ENCODE results near the gene DUSP2.

DUSP2 gene, protein sequence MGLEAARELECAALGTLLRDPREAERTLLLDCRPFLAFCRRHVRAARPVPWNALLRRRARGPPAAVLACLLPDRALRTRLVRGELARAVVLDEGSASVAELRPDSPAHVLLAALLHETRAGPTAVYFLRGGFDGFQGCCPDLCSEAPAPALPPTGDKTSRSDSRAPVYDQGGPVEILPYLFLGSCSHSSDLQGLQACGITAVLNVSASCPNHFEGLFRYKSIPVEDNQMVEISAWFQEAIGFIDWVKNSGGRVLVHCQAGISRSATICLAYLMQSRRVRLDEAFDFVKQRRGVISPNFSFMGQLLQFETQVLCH

DNA sequence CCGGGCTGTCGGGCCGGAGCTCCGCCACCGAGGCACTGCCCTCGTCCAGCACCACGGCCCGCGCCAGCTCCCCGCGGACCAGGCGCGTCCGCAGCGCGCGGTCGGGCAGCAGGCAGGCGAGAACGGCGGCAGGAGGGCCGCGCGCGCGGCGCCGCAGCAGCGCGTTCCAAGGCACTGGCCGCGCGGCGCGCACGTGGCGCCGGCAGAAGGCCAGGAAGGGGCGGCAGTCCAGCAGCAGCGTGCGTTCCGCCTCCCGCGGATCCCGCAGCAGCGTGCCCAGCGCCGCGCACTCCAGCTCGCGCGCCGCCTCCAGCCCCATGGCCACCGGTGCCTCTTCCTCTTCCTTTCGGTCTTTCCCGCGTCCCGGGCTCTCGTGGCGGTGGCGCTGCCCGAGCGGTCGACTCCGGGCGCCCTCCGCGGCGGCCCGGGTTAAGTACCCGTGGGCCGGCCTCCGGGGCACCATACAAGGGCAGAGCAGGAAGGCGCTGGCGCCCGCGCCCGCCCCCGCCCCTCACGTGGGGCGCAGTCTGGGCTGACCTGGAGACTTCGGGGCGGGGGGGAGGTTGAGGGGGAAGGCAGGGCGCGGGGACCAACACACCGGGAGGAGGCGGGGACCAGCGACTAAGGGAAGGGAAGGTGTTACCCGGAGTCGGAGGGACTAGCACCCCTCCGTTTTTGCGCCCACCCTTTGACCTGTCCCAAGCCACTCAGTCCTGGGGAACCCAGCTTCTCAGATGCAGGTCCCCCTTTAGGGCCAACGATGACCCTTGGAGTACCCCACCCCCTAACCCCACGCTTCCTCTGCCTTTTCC, at the start of gene DUSP2:
Gene DUSP2 (minus strand): TSS at position 405 of the 812 bp plus-strand sequence. CDS start 86 bp downstream, at position 319.
- peak within 1 kb of the TSS; percentile 93 for H3K4me3 Mint-ChIP-seq
- H3K27ac Mint-ChIP-seq = peak within 1 kb of the TSS; percentile 95
- peak; percentile 96 for DNase-seq (ENCODE audit: low spot score)
- H3K4me1 Mint-ChIP-seq (ENCODE audit: low read depth) = peaks cover 57% of the 10 kb centered on the region
- H3K27me3 Mint-ChIP-seq (ENCODE audit: low read depth) = no peaks in the 10 kb centered on the region
- H3K9me3 Mint-ChIP-seq = no peaks in the 10 kb centered on the region
- peaks cover 21% of the 10 kb centered on the region for H3K36me3 Mint-ChIP-seq (ENCODE audit: low read depth)

DNA sequence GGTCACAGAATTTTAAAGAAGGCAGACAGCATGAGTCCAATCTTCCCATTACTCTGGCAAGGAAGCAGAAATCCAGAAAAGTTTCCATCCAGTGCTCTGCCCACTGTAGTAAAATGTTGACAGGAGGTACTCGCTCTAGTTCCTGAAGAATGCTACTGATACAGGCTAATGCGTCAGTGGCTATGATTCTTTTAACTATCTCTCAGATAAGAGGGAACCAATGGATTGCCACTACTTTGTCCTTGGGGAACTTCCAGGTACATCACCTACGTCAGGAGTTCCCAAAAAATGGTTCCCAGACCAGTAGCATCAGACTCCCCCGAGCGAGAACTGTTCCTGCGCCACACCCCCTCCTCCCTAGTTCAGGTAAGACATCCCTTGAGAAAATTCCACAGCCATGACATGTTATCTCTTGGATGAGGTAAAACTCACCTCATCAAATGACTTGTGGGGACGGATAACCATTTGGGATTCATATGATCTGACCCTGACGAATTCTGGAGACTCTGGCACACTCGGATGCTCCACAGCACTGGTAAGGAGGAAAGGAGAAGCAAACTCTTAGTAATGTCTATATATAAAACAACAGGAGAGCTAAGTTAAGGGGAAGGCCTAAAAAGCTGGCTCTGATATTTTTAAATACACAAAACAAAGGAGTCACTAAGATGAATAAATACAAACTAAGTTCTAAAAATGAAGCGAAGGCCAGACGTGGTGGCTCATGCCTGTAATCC, 46.9 kb upstream of the DUSP2 start:
- H3K36me3 Mint-ChIP-seq (ENCODE audit: low read depth) = peaks cover 50% of the 10 kb centered on the region

DNA sequence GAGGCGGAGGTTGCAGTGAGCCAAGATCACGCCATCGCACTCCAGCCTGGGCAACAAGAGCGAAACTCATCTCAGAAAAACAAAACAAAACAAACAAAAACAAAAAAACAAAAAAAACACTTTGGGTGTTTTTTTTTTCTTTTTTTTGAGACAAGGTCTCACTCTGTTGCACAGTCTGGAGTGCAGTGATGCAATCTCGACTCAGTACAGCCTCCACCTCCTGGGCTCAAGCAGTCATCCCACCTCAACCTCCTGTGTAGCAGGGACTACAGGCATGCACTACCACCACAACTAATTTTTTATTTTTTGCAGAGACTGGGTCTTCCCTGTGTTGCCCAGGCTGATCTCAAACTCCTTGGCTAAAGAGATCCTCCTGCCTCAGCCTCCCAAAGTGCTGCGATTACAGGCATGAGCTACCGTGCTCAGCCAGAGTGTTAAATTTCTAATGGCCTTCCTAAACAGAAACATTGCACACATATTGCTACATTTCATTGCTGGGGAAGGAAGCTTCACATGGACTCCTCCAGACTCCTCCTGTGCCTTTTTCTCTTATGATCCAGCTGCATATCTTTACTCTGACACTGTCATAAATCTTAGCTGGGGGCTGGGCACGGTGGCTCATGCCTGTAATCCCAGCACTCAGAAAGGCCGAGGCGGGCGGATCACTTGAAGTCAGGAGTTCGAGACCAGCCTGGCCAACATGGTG, 43.7 kb upstream of the DUSP2 start:
- Mint-ChIP-seq H3K27ac (no peak overlapping the region), H3K36me3 (ENCODE audit: low read depth) (peaks cover 66% of the 10 kb centered on the region), H3K4me1 (ENCODE audit: low read depth) (peaks cover 9% of the 10 kb centered on the region), H3K4me3 (no peak overlapping the region), H3K27me3 (ENCODE audit: low read depth) (no peaks in the 10 kb centered on the region), H3K9me3 (no peaks in the 10 kb centered on the region)
- DNase-seq (ENCODE audit: low spot score) = no peak

More for the DNA sequence above, 46.9 kb upstream of the DUSP2 start:
- peaks cover 14% of the 10 kb centered on the region for H3K4me1 Mint-ChIP-seq (ENCODE audit: low read depth)
- H3K27me3 Mint-ChIP-seq (ENCODE audit: low read depth) = no peaks in the 10 kb centered on the region
- no peak for DNase-seq (ENCODE audit: low spot score)
- H3K4me3 Mint-ChIP-seq = no peak overlapping the region
- no peaks in the 10 kb centered on the region for H3K9me3 Mint-ChIP-seq
- no peak overlapping the region for H3K27ac Mint-ChIP-seq

DNA sequence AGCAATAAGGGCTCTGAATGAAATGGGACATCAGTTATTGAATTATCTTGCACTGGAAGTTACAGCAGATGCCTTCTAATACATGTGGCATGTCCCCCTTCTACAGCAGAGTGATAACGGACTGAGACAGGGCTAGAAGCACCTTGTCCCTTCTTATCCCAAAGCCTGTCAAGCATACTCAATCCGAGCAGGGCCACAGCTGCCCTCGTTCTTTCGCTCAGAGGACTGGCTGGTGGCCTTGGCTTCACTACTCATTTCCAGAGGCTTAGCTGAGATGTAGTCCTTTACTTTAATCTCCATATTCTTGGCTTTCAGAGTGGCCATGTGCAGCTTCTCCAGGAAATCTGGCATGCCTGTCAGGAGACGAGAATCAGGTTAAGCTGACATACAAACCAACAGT, 41.3 kb upstream of the DUSP2 start:
- no peak overlapping the region for H3K27ac Mint-ChIP-seq

GRCh38 chr2:96185516-96185915, 40.3 kb upstream of the DUSP2 start:
- no peak for DNase-seq (ENCODE audit: low spot score)
- Mint-ChIP-seq H3K9me3 (no peaks in the 10 kb centered on the region), H3K27me3 (ENCODE audit: low read depth) (no peaks in the 10 kb centered on the region), H3K4me1 (ENCODE audit: low read depth) (no peaks in the 10 kb centered on the region), H3K4me3 (no peak overlapping the region), H3K36me3 (ENCODE audit: low read depth) (peaks cover 42% of the 10 kb centered on the region), H3K27ac (no peak overlapping the region)

More for the DNA sequence above, 41.3 kb upstream of the DUSP2 start:
- Mint-ChIP-seq H3K9me3 (no peaks in the 10 kb centered on the region), H3K36me3 (ENCODE audit: low read depth) (peaks cover 47% of the 10 kb centered on the region), H3K27me3 (ENCODE audit: low read depth) (no peaks in the 10 kb centered on the region), H3K4me1 (ENCODE audit: low read depth) (no peaks in the 10 kb centered on the region), H3K4me3 (no peak overlapping the region)
- no peak for DNase-seq (ENCODE audit: low spot score)

GRCh38 chr2:96184989-96185388, 39.7 kb upstream of the DUSP2 start:
- Mint-ChIP-seq H3K9me3 (no peaks in the 10 kb centered on the region), H3K27me3 (ENCODE audit: low read depth) (no peaks in the 10 kb centered on the region), H3K27ac (no peak overlapping the region), H3K36me3 (ENCODE audit: low read depth) (peaks cover 42% of the 10 kb centered on the region), H3K4me3 (no peak overlapping the region), H3K4me1 (ENCODE audit: low read depth) (no peaks in the 10 kb centered on the region)
- DNase-seq (ENCODE audit: low spot score) = no peak

DNA sequence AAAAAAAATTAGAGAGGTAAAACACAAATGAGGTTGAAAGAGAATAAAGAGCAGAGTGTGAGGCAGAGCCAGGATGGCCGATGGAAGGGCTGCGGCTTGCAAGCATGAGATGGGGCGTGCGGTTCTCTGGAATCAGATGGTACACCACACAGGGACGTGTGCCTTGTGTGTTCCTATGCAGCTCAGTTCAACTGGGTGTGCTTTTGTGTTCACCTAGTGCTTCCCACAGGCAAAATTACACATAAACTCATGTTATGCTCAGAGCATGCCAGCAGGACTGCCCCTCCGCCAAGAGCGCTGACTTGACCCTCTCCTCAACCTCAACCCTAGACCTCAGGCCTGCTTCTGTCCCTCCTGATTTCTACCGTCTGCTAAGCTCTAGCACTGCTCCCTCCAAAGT, 38.9 kb upstream of the DUSP2 start:
- no peak for DNase-seq (ENCODE audit: low spot score)
- H3K4me3 Mint-ChIP-seq = no peak overlapping the region
- H3K4me1 Mint-ChIP-seq (ENCODE audit: low read depth) = no peaks in the 10 kb centered on the region
- no peaks in the 10 kb centered on the region for H3K27me3 Mint-ChIP-seq (ENCODE audit: low read depth)
- no peaks in the 10 kb centered on the region for H3K9me3 Mint-ChIP-seq
- H3K27ac Mint-ChIP-seq = no peak overlapping the region
- H3K36me3 Mint-ChIP-seq (ENCODE audit: low read depth) = peaks cover 38% of the 10 kb centered on the region

DNA sequence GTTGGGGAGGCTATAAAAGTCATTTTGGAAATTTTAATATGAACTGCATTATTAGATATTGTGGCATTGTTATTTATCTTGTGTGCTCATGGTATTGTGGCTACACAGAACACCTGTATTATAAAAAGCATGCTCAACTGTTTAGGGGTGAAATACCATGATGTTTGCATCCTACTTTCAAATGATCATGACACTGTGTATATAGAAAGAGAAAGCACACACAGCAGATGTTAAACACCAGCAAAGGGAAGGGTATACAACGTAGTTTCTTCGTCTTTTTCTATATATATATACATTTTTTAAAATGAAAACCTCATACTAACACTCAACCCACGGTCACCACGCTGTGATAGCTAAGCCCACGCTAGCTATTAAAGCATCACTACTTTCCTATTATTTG, 36.3 kb upstream of the DUSP2 start:
- Mint-ChIP-seq H3K27me3 (ENCODE audit: low read depth) (peaks cover 3% of the 10 kb centered on the region), H3K4me1 (ENCODE audit: low read depth) (no peaks in the 10 kb centered on the region), H3K9me3 (no peaks in the 10 kb centered on the region), H3K27ac (no peak overlapping the region), H3K36me3 (ENCODE audit: low read depth) (peaks cover 27% of the 10 kb centered on the region), H3K4me3 (no peak overlapping the region)
- DNase-seq (ENCODE audit: low spot score) = no peak

GRCh38 chr2:96180521-96180920, 35.3 kb upstream of the DUSP2 start:
- peaks cover 4% of the 10 kb centered on the region for H3K27me3 Mint-ChIP-seq (ENCODE audit: low read depth)
- H3K36me3 Mint-ChIP-seq (ENCODE audit: low read depth) = peaks cover 19% of the 10 kb centered on the region
- DNase-seq (ENCODE audit: low spot score) = no peak
- H3K27ac Mint-ChIP-seq = no peak overlapping the region
- H3K4me3 Mint-ChIP-seq = no peak overlapping the region
- H3K9me3 Mint-ChIP-seq = no peaks in the 10 kb centered on the region
- H3K4me1 Mint-ChIP-seq (ENCODE audit: low read depth) = no peaks in the 10 kb centered on the region

DNA sequence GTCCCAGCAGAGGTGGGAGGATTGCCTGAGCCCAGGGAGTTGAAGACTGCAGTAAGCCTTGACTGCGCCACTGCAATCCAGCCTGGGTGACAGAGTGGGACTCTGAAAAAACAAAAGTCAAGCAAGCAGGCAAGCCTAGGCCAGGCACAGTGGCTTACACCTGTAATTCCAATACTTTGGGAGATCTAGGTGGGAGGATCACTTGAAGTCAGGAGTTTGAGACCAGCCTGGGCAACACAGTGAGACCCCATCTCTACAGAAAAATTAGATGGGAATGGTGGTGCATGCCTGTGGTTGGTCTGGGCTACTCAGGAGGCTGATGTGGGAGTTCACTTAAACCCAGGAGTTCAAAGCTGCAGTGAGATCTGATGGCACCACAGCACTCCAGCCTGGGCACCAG, 34.8 kb upstream of the DUSP2 start:
- no peak overlapping the region for H3K27ac Mint-ChIP-seq
- peaks cover 14% of the 10 kb centered on the region for H3K36me3 Mint-ChIP-seq (ENCODE audit: low read depth)

DNA sequence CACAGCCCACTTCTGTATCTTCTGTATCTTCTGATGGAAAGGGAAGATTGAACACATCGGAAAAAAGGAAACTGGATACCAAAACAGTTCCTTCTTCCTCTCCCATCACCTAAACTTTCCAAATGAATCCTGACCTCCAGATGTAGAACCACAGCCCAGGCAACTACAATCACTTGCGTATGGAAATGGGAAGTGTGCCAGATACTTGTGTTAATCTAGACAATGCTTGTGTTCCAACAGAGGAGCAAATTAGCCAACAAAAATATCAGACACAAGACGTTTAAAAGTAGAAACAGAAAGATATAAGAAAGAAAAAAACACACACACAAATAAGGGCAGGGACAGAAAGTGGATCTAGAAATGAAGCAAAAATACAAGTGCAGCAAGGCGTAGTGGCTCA, 31.4 kb upstream of the DUSP2 start:
- no peak overlapping the region for H3K27ac Mint-ChIP-seq

More for the DNA sequence above, 34.8 kb upstream of the DUSP2 start:
- Mint-ChIP-seq H3K4me1 (ENCODE audit: low read depth) (no peaks in the 10 kb centered on the region), H3K27me3 (ENCODE audit: low read depth) (peaks cover 4% of the 10 kb centered on the region), H3K9me3 (no peaks in the 10 kb centered on the region), H3K4me3 (no peak overlapping the region)
- no peak for DNase-seq (ENCODE audit: low spot score)

GRCh38 chr2:96175951-96176350, 30.7 kb upstream of the DUSP2 start:
- Mint-ChIP-seq H3K36me3 (ENCODE audit: low read depth) (no peaks in the 10 kb centered on the region), H3K27ac (no peak overlapping the region), H3K4me3 (no peak overlapping the region), H3K9me3 (no peaks in the 10 kb centered on the region), H3K27me3 (ENCODE audit: low read depth) (peaks cover 4% of the 10 kb centered on the region), H3K4me1 (ENCODE audit: low read depth) (peaks cover 4% of the 10 kb centered on the region)
- no peak for DNase-seq (ENCODE audit: low spot score)

More for the DNA sequence above, 31.4 kb upstream of the DUSP2 start:
- Mint-ChIP-seq H3K27me3 (ENCODE audit: low read depth) (peaks cover 4% of the 10 kb centered on the region), H3K4me3 (no peak overlapping the region), H3K36me3 (ENCODE audit: low read depth) (no peaks in the 10 kb centered on the region), H3K9me3 (no peaks in the 10 kb centered on the region), H3K4me1 (ENCODE audit: low read depth) (peaks cover 4% of the 10 kb centered on the region)
- DNase-seq (ENCODE audit: low spot score) = no peak

DNA sequence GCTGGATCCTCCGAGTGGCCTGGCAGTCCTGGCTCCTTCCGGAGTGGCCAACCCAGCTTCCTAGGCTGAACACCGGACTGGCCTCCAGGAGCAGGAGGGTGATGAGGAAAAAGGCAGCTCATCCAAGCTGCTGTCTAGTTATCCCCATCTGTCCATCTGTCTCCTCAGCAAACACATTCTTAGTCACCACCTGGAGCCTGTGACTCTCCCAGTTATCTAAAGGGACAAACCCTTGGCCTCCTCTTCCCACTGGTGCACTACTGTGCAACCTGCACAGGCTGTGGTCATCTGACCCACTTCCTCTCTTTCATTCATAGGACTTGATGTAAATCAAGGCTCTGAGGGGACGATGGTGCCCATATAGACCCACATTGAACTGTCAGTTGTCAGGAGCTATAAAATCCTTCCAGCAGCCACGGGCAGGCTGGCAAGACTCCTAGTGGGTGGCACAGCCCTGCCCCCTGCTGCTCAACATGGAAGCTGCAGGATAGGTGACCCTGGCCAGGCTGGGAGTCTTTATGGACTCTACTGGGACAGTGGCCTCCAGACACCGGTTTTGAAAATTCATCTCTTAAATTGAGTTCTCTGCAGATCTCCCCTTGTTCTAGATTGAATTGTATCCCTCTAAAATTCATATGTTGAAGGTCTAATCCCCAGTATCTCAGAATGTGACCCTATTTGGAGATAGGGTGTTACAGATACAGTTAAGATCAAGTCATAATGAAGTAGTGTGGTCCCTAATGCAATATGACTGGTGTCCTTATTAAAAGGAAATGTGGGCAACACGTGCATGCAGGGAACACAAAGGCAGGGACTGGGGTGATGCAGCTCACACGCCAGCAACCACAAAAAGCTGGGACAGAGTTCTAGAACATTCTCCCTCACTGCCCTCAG, 29.3 kb upstream of the DUSP2 start:
- no peak overlapping the region for H3K4me3 Mint-ChIP-seq
- H3K4me1 Mint-ChIP-seq (ENCODE audit: low read depth) = peaks cover 4% of the 10 kb centered on the region
- H3K36me3 Mint-ChIP-seq (ENCODE audit: low read depth) = no peaks in the 10 kb centered on the region
- peaks cover 4% of the 10 kb centered on the region for H3K27me3 Mint-ChIP-seq (ENCODE audit: low read depth)
- peak overlapping the region; percentile 14 for H3K27ac Mint-ChIP-seq
- no peaks in the 10 kb centered on the region for H3K9me3 Mint-ChIP-seq
- DNase-seq (ENCODE audit: low spot score) = peak; percentile 77

All from T-helper 2 cell treated with Interferon-gamma antibody and Interleukin-4, amounts not matched to agents 5 μg/mL and 100 μg/mL, for 36 hours (primary cell).